B cell (primary cell): ENCODE data around the gene HASPIN.

Experiments used
- CTCF ChIP-seq: fragments of 200-600 bp; IDR thresholded peaks from one replicate; pipeline ENCODE4 v1.8.0; 2022; ENCODE audit warnings: antibody characterized with exemption, mild to moderate bottlenecking
- EZH2 ChIP-seq: IDR thresholded peaks from 2 replicates; pipeline ENCODE4 v1.6.1; 2012; ENCODE audit warnings: borderline replicate concordance, low read depth, mild to moderate bottlenecking, moderate library complexity, low read length; ENCODE audit not compliant: insufficient read depth, poor library complexity, severe bottlenecking

DNA sequence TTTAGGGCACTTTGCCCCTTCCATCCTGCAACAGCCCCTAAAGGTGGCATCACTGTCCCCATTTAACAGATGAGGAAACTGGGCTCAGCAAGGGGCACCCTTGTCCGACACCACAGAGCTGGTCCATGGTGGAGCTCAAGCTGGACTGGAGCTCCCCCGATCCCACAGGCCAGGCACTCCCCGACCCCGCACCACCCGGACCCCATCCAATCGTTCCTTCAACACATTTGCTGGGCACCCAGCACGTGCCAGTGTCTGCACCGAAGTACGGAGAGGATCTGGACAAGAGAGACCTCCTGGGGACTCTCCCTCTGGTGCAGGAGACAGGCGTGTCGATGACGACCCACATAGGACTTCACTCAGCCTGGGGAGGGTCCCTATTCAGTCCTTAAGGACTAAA is 41.7 kb upstream of the HASPIN start:
- TF ChIP-seq CTCF, result no peak
- TF ChIP-seq EZH2, result no peak
